Stimulated activated CD8-positive, alpha-beta memory T cell treated with anti-CD3 and anti-CD28 coated beads, Interleukin-7, amount 100 ng/mL, for 4 hours (primary cell): ENCODE measurements around the gene XKR3.
"Not testable (repeated sequence)": the region's sequence is repeated elsewhere in the genome, so short reads cannot be mapped to it uniquely, and the experiment has no call there.

Experiments
- DNase-seq, 2 donors: peaks; one replicate each; pipeline ENCODE4 v3.0.0-alpha.2; 2020; ENCODE audit warnings: low read depth in 2 of 2

The XKR3 gene

DNA sequence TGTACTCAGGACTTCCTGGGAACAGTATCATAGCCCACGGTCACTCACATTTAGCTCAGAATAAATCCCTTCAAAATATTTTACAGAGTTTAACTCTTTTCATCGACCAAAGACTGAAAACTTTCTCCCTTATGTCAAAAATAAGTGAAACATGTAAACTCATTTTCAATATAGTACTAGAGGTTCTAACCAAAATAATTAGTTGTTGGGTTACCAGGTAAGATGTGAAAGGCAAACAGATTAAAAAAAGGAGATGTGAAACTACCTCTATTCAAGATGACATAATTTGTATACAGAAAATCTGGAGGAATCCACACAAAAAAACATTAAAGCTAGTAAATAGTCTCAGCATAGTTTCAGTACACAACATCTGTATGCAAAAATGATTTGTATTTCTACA, 20.3 kb downstream of the XKR3 start:
- DNase-seq = no peak

DNA sequence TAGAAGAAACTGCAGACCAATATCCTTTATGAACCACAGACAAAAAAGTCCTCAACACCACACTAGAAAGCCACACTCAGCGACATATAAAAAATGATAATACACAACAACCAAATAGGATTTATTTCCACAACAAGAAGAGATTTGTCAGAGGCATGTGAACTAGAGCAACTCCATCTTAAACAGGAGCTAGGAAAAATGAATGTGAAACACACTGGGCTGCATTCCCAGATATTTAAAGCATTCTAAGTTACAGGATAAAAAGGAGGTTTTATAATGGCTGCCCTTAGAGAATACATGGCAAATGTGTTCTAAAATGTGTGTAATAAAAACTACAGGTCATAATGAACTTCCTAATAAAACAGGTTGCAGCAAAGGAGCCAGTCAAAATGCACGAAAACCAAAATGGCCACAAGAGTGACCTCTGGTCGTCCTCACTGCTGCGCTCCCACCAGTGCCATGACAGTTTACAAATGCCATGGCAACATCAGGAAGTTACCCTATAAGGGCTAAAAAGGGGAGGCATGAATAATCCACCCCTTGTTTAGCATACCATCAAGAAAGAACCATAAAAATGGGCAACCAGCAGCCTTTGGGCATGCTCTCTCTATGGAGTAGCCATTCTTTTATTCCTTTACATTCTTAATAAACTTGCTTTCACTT, 21.8 kb downstream of the XKR3 start:
- DNase-seq = no peak

DNA sequence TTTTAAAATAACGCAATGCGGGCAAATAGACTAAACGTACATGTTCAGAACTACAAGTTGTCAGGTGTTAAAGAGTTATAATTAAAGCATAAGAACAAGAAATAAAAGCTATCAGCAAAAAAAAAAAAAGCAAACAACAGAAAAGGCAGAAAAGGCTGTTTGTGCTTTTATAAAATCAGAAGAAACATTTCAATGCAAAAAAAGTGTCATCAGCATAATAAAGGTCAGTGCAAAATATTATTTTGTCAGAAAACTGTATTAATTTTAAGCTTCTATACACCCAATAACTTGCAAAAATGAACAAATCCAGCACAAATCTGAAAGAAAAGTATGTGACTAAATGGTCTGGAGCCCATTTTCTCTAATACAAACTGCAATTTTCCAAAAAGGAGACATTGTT, 23.6 kb downstream of the XKR3 start:
- DNase-seq = no peak

DNA sequence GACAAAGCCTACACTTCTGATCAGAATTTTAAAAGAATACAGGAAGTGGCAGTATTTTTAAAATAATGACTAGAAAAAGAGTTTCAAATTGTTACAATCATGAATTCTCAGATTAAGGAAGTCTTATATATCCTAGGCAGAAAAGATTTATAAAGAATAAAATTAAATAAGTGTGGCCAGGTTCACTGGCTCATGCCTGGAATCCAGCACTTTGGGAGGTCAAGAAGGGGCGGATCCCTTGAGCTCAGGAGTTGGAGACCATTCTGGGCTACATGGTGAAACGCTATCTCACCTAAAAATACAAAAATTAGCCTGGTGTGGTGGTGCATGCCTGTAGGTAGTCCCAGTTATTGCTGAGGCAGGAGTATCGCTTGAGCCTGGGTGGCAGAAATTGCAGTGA, 24.1 kb downstream of the XKR3 start:
- DNase-seq = no peak

DNA sequence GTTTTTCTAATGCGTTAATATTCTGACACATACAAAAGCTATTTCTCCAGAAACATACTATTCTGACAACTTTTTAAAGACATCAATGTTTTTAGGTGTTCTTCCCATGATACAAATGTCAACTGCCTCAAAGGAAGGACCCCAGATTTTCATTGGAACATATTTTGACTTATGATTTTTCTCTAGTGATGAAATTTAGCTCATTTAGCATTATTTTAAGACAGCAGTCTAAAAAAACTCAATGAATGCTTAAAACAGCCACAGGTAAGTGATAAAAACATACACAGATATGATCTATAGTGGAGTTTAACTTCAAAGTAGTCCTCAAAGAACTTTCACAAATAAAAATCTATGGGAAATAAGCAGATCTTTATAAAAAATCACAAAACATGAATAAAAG, 24.9 kb downstream of the XKR3 start:
- DNase-seq = no peak

DNA sequence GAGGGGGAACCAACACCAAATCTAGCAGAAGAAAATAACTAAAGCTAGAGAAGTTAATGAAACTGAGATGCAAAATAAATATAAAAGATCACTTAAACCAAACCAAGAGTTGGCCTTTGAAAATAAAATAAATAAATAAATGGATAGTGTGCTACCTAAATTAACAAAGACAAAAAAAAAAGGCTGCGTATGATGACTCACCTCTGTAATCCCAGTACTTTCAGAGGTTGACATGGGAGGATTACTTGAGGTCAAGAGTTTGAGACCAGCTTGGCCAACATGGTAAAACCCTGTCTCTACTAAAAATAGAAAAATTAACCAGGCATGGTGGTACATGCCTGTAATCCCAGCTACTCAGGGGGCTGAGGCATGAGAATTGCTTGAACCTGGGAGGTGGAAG, 29.7 kb downstream of the XKR3 start:
- not testable (repeated sequence) for DNase-seq

DNA sequence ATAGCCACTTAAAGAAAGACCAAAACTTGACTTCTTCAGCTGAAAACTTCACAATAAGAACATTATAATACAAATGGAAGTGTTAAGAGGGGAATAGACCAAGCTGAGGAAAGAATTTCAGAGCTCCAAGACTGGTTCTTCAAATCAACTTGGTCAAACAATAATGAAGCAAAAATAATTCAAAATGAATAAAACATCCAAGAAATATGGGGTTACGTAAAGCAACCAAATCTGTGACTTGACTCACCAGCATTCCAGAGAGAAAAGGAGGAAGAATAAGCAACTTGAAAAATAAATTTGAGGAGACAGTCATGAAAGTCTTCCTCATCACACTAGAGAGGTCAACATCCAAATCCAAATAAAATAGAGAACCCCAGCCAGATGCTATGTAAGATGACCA, 31.4 kb downstream of the XKR3 start:
- no peak for DNase-seq

DNA sequence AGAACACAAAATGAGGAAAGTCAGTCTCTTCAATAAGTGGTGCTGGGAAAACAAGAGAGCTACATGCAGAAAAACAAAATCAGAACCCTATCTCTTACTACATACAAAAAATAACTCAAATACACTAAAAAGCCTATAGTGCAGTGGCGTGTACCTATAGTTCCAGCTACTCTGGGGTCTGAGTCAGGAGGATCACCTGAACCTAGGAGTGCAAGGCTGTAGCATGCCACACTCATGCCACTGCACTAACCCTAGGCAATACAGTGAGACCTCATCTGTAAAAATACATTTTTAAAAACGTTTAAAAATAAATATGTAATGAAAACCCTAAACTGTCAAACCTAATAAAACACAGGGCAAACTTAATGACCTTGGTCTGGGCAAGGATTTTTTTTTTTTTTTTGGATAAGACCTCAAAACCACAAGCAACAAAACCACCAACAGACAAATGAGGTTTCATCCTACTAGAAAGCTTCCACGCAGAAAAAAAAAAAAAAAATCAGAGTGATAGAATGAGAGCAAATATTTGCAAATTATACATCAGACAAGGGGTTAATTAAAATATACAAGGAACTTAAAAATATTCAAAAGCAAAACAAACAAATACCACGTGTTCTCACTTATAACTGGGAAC, 35.2 kb downstream of the XKR3 start:
- no peak for DNase-seq

DNA sequence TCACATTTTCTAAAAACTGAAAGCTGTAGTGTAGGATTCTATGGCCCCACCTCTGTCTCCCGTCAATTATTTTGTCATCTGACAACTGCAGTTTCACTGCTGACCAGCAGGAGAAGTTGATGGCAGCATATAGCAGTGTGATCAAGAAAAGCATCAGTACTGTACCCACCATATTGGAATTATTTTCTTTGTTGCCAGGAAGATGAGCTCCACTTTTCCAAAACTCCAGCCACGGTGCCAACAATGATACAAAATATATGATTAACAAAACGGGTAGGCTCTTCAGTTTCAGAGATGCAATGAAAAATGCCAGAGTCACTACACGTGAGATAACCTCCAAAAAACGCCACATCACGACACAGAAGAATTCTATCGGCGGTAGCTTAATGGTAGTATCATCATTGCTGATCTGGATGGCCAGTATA, 41.3 kb downstream of the XKR3 start:
- no peak for DNase-seq

DNA sequence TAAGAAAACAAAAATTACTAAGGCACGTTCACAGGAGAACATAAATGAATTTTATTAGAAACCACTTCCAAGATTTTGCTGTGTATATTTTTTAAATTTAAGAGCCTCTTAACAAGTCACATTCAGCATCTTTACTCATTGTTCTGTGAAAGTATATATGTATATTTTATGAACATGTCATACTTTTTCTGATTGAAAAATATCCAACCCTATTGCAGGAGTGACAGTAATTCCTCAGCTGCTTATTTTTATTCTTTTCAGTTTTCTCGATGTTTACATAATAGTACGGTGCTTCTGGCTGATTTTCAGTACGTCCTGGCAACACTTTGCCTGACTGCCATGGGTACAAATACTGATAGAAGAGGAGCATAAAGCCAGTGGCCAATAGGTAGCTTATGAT, 41.8 kb downstream of the XKR3 start:
- no peak for DNase-seq

DNA sequence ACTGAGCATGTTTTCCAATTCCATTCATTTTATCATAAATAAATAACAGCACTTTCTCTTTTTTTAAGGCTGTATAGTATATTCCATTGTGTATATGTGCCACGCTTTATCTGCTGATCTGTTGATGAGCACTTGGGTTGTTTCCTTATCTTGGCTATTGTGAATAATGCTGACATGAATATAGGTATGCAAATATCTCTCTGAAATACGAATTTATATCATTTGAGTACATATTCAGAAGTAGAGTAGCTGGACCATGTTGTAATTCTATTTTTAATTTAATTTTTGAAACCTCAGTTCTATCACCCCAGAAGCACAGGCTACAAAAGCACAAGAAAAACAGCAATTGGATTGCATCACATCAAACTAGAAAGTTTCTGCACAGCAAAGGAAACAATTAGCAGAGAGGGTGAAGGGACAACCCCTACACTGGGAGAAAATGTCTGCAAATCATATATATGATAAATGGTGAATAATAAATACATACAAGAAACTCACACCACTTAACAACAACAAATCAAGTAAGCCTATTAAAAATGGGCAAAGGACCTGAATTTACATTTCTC, 43.4 kb downstream of the XKR3 start:
- no peak for DNase-seq

DNA sequence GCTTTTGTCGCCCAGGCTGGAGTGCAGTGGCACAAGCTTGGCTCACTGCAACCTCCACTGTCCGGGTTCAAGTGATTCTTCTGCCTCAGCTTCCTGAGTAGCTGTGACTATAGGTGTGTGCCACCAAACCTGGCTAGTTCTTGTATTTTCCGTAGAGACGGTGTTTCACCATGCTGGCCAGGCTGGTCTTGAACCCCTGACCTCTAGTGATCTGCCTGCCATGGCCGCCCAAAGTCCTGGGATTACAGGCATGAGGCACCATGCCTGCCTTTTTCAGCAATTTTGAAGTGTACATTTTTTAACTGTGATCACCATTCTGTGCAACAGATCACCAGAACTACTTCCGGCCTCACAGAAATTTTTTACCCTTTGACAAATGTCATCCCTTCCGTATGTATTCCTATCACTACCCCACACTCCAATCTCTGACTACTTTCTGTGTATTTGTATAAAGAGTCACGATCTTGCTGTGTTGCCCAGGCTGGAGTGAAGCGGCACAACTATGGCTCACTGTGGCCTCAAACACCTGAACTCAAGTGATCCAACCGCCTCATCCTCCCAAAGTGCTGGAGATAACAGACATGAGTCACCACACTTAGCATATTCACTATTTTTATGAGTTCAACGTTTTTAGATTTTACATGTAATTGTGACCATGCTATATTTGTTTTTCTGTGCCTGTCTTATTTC, 44.0 kb downstream of the XKR3 start:
- DNase-seq = no peak

DNA sequence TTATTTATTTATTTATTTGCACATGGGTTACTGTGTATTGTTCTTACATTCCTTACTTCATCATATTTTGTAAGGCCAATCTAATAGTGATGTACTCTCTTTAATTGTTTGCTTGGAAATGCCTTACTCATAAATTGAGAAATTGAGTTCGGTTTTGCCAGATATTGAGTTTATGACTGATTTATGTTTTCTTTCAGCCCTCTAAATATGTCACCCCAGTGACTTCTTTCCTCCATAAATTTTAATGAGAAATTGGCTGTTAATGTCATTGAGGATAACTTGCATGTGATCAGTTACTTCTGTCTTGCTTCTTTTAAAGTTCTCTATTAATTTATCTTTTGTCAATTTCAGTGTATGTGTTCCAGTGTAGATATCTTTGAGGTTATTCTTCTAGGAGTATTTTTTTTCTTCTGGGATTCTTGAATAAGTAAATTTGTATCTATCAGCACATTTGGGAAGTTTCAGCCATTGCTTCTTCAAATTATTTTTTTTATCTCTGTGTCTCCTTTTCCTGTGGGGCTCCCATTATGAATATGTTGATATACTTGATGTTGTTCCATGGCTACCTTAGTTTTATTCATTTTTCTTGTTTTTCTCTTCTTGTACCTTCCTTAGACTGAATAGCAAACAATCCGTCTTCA, 47.8 kb downstream of the XKR3 start:
- DNase-seq = no peak

DNA sequence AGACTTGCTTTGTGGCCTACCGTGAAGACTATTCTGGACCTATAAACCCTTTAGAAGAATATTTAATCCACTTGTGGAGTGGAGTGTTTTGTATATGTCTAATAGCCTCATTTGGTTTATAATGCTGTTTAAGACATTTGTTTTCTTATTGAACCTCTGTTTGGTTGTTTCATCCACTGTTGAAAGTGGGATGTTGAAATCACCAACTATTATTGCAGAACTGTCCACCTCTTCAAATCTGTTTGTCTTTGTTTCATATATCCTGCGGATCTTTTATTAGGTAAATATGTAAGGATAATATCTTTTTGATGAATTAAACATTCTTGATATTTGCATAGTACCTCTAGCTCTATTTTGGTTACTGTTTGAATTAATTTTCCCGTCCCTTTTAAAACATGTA, 49.1 kb downstream of the XKR3 start:
- no peak for DNase-seq

DNA sequence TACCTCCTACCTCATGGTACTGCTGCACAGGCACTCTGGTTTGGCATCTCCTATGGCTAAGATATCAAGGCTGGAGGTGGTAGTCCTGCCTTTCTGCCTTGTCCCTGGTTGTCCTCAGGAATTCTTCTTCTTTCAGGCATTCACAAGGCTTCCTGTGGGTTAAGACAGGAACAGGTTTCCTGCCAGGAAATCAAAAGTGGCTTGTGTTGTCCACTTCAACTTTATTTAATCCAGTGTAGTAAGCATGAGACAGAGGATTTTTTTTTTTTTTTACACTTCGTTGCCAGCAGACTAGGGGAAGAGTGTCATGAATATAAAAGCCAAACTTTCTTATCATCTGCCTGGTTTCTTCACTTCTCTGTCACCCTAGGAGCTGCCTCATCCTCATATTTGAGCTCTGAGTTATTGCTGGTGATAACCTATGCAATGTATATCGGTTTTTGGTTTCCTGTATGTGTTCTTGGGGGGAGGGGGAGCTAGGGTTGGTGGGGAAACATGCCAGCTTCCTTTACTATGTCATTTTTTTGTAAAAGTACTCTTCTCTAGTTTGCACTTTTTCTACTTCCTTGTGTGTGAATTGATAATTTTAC, 50.2 kb downstream of the XKR3 start:
- DNase-seq = no peak

DNA sequence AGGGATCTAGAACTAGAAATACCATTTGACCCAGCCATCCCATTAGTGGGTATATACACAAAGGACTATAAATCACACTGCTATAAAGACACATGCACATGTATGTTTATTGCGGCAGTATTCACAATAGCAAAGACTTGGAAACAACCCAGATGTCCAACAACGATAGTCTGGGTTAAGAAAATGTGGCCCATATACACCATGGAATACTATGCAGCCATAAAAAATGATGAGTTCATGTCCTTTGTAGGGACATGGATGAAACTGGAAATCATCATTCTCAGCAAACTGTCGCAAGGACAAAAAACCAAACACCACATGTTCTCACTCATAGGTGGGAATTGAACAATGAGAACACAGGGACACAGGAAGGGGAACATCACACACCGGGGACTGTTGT, 53.6 kb downstream of the XKR3 start:
- not testable (repeated sequence) for DNase-seq

DNA sequence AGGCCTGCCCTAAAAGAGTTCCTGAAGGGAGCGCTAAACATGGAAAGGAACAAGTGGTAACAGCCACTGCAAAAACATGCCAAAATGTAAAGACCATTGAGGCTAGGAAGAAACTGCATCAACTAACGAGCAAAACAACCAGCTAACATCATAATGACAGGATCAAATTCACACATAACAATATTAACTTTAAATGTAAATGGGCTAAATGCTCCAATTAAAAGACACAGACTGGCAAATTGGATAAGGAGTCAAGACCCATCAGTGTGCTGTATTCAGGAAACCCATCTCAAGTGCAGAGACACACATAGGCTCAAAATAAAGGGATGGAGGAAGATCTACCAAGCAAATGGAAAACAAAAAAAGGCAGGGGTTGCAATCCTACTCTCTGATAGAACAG, 57.3 kb downstream of the XKR3 start:
- DNase-seq = not testable (repeated sequence)

DNA sequence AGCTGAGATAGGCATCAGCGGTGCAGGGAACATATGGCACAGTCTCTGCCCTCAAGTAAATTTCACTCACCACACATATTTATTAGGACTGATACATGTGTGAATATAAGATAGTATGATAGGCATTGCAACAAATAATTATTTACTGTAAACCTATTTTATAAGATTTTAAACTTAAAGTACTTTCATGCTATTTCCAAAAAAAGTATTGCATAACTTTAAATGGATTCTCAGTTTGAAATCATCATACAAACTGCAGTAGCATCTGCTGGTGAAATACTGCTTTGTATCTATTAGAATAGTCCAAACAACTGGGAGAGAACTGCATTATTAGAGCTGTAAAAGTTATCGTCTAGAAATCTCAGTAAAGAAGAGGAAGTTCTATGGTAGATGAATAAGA, 63.0 kb downstream of the XKR3 start:
- DNase-seq = not testable (repeated sequence)

DNA sequence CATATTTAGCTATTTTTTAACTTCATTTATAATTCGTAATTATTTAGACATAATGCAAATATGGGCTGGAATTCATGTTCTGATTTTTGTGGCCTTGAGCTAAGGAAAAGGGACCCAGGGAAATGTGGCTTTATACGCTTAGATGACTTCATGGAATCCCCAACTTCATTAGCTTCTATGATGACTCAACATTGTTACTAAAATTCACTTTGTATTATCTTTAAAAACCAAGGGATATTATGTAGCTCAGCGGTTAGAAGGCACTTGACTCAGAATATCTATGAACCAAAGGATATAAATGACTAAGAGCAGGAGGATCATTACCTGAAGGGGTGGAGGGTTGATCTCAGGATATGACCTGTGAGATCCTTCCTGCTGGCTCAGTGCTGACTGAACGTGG, 64.8 kb downstream of the XKR3 start:
- DNase-seq = not testable (repeated sequence)

DNA sequence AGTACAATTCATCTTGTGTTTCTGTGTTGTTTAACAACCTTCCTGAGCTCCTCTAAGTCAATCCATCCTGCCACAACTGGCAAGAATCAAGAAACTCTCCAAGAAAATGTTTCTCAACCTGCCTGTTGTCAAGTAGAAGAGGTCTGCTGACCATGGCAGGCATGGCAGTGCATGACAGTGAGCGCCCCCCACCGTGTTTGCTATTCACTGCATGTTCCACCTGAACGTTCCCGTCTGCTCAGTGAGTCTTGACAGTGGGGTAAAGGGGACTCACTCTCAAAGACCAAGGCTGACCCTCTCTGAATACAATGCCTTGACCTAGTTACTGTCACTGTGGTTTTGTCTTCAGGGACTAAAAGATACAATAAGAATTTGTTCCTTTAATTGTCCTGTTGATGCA, 75.9 kb downstream of the XKR3 start:
- DNase-seq = not testable (repeated sequence)

DNA sequence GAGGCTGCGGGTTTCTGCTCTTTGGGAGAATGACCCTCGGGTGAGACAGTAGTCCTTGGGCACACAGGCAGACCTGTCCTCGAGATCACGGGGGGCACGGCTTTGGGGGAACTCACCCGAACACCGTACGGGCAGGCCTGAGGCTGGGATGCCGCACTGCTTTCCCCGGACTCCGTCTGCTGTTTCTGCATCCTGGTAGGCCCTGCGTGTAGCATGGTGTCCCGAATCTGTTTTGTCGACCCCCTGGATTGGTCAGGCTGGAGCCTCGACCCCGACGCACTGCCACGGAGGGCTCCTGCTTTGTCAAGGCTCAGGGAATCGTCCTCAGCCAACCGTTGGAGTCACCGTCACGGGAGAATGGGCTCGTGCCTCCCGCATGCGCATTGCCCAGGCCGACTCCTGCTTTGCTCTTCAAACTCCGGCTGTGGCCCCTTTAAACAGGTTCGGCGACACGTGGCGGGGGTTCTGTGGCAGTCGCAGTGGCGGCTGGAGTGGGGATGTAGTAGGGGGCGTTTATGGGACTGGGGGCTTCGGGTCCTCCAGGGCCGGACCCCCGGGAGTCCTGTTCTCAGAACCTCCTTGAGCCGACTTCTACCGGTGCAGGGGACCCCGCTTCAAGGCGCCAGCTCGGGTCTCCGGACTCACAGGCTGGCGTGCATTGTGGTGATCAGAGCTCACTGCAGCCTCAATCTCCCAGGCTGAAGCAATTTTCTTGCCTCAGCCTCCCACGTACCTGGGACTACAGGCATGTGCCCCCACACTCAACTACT, 76.9 kb downstream of the XKR3 start:
- DNase-seq = not testable (repeated sequence)
